SU-DHL-6 (cell line): Measurements from ENCODE around the gene RAPGEF3.

Source experiments
- H2AFZ ChIP-seq: fragments of 200-600 bp; sonication (generic); 2 replicates; pipeline ENCODE4 v1.6.1; 2014; ENCODE audit warnings: low read depth, mild to moderate bottlenecking, moderate library complexity, mixed read lengths, antibody characterized with exemption, low read length; ENCODE audit not compliant: severe bottlenecking
- H3F3A ChIP-seq: fragments of 200-600 bp; shearing (Covaris generic); 2 replicates; pipeline ENCODE4 v1.6.0; 2016; ENCODE audit warnings: antibody characterized with exemption, mild to moderate bottlenecking; ENCODE audit not compliant: insufficient read depth
- H3K27ac ChIP-seq: fragments of 200-600 bp; sonication (generic); 2 replicates; pipeline ENCODE4 v1.5.1; 2016; ENCODE audit warnings: low read depth, mild to moderate bottlenecking, low read length, moderate library complexity, mixed read lengths
- H3K27me3 ChIP-seq: fragments of 200-600 bp; sonication (generic), shearing (Covaris generic); 2 replicates; pipeline ENCODE4 v1.6.0; 2014; ENCODE audit warnings: mild to moderate bottlenecking, low read length
- H3K36me3 ChIP-seq: fragments of 200-600 bp; sonication (generic); 2 replicates; pipeline ENCODE4 v1.6.1; 2014; ENCODE audit warnings: mild to moderate bottlenecking, low read length, mixed read lengths
- H3K4me2 ChIP-seq: fragments of 300-600, 200-600 bp; shearing (Covaris generic), sonication (generic); 2 replicates; pipeline ENCODE4 v1.6.0; 2014; ENCODE audit warnings: low read length, low read depth, mild to moderate bottlenecking; ENCODE audit not compliant: poor library complexity, severe bottlenecking
- H3K4me3 ChIP-seq: fragments of 200-600 bp; sonication (generic); 2 replicates; pipeline ENCODE4 v1.5.1; 2014; ENCODE audit warnings: antibody characterized with exemption, low read length, mild to moderate bottlenecking, mixed read lengths; ENCODE audit not compliant: insufficient read depth, poor library complexity, severe bottlenecking
- H3K79me2 ChIP-seq: fragments of 200-600 bp; sonication (generic); 2 replicates; pipeline ENCODE4 v1.6.1; 2014; ENCODE audit warnings: mild to moderate bottlenecking, low read length, moderate library complexity; ENCODE audit not compliant: insufficient read depth
- H3K9ac ChIP-seq: fragments of 200-600 bp; sonication (generic); 2 replicates; pipeline ENCODE4 v1.7.0; 2014; ENCODE audit warnings: mild to moderate bottlenecking, low read length
- H3K9me2 ChIP-seq: fragments of 200-600 bp; sonication (generic); replicated peaks from 2 replicates; pipeline ENCODE4 v1.6.1; 2014; ENCODE audit warnings: low read length; ENCODE audit not compliant: insufficient read depth
- H3K9me3 ChIP-seq: fragments of 200-600 bp; sonication (generic); 2 replicates; pipeline ENCODE4 v1.6.1; 2014; ENCODE audit warnings: low read length, mixed read lengths; ENCODE audit not compliant: insufficient read depth
- H4K20me1 ChIP-seq: fragments of 200-600 bp; sonication (generic); 2 replicates; pipeline ENCODE4 v1.6.1; 2014; ENCODE audit warnings: low read depth, mild to moderate bottlenecking, antibody characterized with exemption, low read length, moderate library complexity, mixed read lengths
- CTCF ChIP-seq: fragments of 200-600 bp; sonication (generic); IDR thresholded peaks from one replicate; pipeline ENCODE4 v1.5.1; 2017; ENCODE audit warnings: antibody characterized with exemption, mild to moderate bottlenecking, low read length, moderate library complexity; ENCODE audit not compliant: insufficient read depth, poor library complexity, severe bottlenecking
- EZH2phosphoT487 ChIP-seq: fragments of 200-600 bp; sonication (generic), shearing (Covaris generic); conservative IDR thresholded peaks from 2 replicates; pipeline ENCODE4 v1.6.1; 2018; ENCODE audit warnings: mild to moderate bottlenecking, antibody characterized with exemption, low read length, moderate library complexity, mixed read lengths

The RAPGEF3 gene

GRCh38 chr12:47794679-47795078, 36.0 kb upstream of the RAPGEF3 start:
- Histone ChIP-seq H3K27ac (no peak overlapping the region), H3K4me3 (no peak overlapping the region), H4K20me1 (no peaks in the 10 kb centered on the region), H3F3A (no peaks in the 10 kb centered on the region), H3K36me3 (peaks cover 4% of the 10 kb centered on the region; the same call in 1 of the 2 replicates), H3K9me2 (no peaks in the 10 kb centered on the region), H3K27me3 (no peaks in the 10 kb centered on the region), H3K4me2 (no peak overlapping the region), H3K79me2 (no peaks in the 10 kb centered on the region), H3K9me3 (no peaks in the 10 kb centered on the region), H2AFZ (no peak overlapping the region), H3K9ac (no peak overlapping the region)
- TF ChIP-seq EZH2phosphoT487 (no peak), CTCF (no peak)

GRCh38 chr12:47793015-47793681, 34.5 kb upstream of the RAPGEF3 start:
- Histone ChIP-seq H3K27ac (no peak overlapping the region), H3K27me3 (no peaks in the 10 kb centered on the region), H4K20me1 (no peaks in the 10 kb centered on the region), H3K4me2 (no peak overlapping the region), H3K79me2 (no peaks in the 10 kb centered on the region), H3F3A (no peaks in the 10 kb centered on the region), H2AFZ (no peak overlapping the region), H3K9ac (no peak overlapping the region), H3K36me3 (peaks cover 4% of the 10 kb centered on the region; the same call in 1 of the 2 replicates), H3K9me3 (no peaks in the 10 kb centered on the region), H3K9me2 (no peaks in the 10 kb centered on the region), H3K4me3 (no peak overlapping the region)
- TF ChIP-seq CTCF (no peak), EZH2phosphoT487 (no peak)

- no peaks in the 10 kb centered on the region for H3K27me3 ChIP-seq
- H2AFZ ChIP-seq: no peak overlapping the region
- no peaks in the 10 kb centered on the region for H3K9me3 ChIP-seq
- no peaks in the 10 kb centered on the region for H3K9me2 ChIP-seq
- H3K36me3 ChIP-seq: peaks cover 4% of the 10 kb centered on the region; the same call in 1 of the 2 replicates
- H3K9ac ChIP-seq: no peak overlapping the region
- no peaks in the 10 kb centered on the region for H3K79me2 ChIP-seq
- no peak overlapping the region for H3K4me2 ChIP-seq
- no peak overlapping the region for H3K27ac ChIP-seq
- H3F3A ChIP-seq: no peaks in the 10 kb centered on the region
- no peaks in the 10 kb centered on the region for H4K20me1 ChIP-seq
- no peak for TF ChIP-seq CTCF
- no peak for TF ChIP-seq EZH2phosphoT487
- no peak overlapping the region for H3K4me3 ChIP-seq
These were observed 33.2 kb upstream of the RAPGEF3 start for GRCh38 chr12:47791874-47792273.
